ENCODE data around the gene PPFIA4.

- peak; percentile 61 to 83 (median 78) for TF ChIP-seq CTCF (IDR thresholded peaks at IDR 0.05)
- TF ChIP-seq POLR2A (IDR thresholded peaks at IDR 0.05): no peak
Measured at GRCh38 chr1:203117611-203118575, 91.6 kb downstream of the PPFIA4 start.
